Measurements from ENCODE around the gene TTC33. TPM values are rescaled to one million over a fixed set of nuclear protein-coding genes. Genes with fewer than 3 reads are reported as not detected.

The TTC33 gene
- total and polyA plus RNA-seq, 2 of the 13 experiments (the other 11 are each of a cell fraction or from before 2014, with no cell fraction given) = 4.5 to 20.0 TPM

DNA sequence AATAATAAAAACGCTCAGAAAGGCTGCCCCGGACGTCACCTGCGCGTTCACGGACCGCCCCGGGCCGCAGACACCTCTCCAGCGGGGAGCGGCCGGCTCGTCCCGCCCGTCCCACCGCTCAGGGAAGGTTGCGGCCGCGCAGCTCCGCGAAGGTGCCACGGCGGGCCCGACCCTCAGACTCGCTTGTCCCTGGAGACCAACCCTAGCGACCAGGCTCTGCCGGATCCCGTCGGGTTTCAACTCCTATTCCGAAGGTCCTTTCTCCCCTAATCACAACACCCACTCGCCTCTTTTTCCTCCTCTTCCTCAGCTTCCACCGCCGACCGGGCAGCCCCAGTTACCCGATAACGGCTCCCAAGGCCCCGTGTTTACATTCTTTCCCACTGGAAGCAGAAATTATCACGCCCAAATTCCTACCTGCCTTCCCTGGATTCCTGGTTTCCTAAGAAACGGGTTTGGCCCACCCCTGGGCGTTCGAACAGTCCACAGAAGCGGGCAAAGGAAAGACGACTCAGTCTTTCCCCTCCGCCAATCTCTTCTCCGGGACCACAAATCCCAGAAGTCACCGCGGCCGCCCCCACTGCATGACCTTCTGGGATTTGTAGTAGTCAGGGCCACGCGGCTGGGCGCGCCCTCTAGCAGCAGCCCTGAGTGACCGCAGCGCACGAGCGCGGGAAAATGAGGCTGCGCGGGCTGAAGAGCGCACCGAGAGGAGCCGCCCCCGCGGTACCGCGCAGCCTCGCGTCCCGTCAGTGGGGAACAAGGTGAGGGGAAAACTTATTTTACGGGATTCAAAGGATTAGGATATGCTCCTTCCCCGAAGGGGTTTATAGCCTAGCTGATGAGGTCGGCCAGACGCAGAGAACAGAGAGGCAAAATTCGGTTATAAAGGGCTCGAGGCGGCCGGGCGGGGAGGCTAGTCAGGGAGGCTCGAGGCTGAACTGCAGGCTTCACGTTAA is at the start of gene TTC33 (continued):
- TF ChIP-seq HOMEZ (CRISPR knock-in tag; IDR thresholded peaks at IDR 0.05; ENCODE audit: low read depth) = peak; percentile 44; the same call in 1 of the 2 replicates
- TF ChIP-seq SETDB1 (CRISPR knock-in tag; IDR thresholded peaks at IDR 0.05; ENCODE audit: borderline replicate concordance) = no peak
- TF ChIP-seq RARA (CRISPR knock-in tag; IDR thresholded peaks at IDR 0.05) = no peak; the same call in 1 of the 2 replicates
- peak; percentile 39; the same call in 1 of the 2 replicates for TF ChIP-seq RXRB (CRISPR knock-in tag; IDR thresholded peaks at IDR 0.05; ENCODE audit: borderline replicate concordance)
- TF ChIP-seq ZNF264 (CRISPR knock-in tag; IDR thresholded peaks at IDR 0.05) = no peak
- no peak for TF ChIP-seq ZFP37 (CRISPR knock-in tag; IDR thresholded peaks at IDR 0.05; ENCODE audit: borderline replicate concordance)
- TF ChIP-seq ZBTB4 (CRISPR knock-in tag; IDR thresholded peaks at IDR 0.05; ENCODE audit: borderline replicate concordance) = no peak; the same call in 1 of the 2 replicates
- TF ChIP-seq MAF1 (CRISPR knock-in tag; IDR thresholded peaks at IDR 0.05; ENCODE audit: borderline replicate concordance) = no peak
- no peak; the same call in 1 of the 2 replicates for TF ChIP-seq ZNF83 (CRISPR knock-in tag; IDR thresholded peaks at IDR 0.05; ENCODE audit: borderline replicate concordance)
- TF ChIP-seq ZNF235 (CRISPR knock-in tag; IDR thresholded peaks at IDR 0.05; ENCODE audit: borderline replicate concordance) = no peak
- TF ChIP-seq, protein P1, sequence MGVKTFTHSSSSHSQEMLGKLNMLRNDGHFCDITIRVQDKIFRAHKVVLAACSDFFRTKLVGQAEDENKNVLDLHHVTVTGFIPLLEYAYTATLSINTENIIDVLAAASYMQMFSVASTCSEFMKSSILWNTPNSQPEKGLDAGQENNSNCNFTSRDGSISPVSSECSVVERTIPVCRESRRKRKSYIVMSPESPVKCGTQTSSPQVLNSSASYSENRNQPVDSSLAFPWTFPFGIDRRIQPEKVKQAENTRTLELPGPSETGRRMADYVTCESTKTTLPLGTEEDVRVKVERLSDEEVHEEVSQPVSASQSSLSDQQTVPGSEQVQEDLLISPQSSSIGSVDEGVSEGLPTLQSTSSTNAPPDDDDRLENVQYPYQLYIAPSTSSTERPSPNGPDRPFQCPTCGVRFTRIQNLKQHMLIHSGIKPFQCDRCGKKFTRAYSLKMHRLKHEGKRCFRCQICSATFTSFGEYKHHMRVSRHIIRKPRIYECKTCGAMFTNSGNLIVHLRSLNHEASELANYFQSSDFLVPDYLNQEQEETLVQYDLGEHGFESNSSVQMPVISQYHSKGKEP (CRISPR knock-in tag; IDR thresholded peaks at IDR 0.05) = no peak; the same call in 1 of the 2 replicates
- no peak for TF ChIP-seq CENPX (CRISPR knock-in tag; IDR thresholded peaks at IDR 0.05)
- peak; percentile 53; the same call in 1 of the 2 replicates for TF ChIP-seq KLF9 (CRISPR knock-in tag; IDR thresholded peaks at IDR 0.05; ENCODE audit: low read depth)
- peak; percentile 31; the same call in 1 of the 2 replicates for TF ChIP-seq TBX2 (CRISPR knock-in tag; IDR thresholded peaks at IDR 0.05; ENCODE audit: borderline replicate concordance)
- peak; percentile 45 for TF ChIP-seq FOXA3 (CRISPR knock-in tag; IDR thresholded peaks at IDR 0.05)
- TF ChIP-seq ZNF33B (CRISPR knock-in tag; IDR thresholded peaks at IDR 0.05) = peak; percentile 50; the same call in 1 of the 2 replicates
- peak; percentile 72; the same call in 1 of the 2 replicates for TF ChIP-seq ZNF589 (CRISPR knock-in tag; conservative IDR thresholded peaks at IDR 0.05)
- peak; percentile 60; the same call in 1 of the 2 replicates for TF ChIP-seq DNMT1 (CRISPR knock-in tag; IDR thresholded peaks at IDR 0.05)
- 0 out of 2 replicates have a peak, but pooled peaks have one; percentile 49 for TF ChIP-seq ZNF790 (CRISPR knock-in tag; IDR thresholded peaks at IDR 0.05; ENCODE audit: borderline replicate concordance)
- TF ChIP-seq GATAD2A (CRISPR knock-in tag; IDR thresholded peaks at IDR 0.05) = peak; percentile 75
- no peak; the same call in 1 of the 2 replicates for TF ChIP-seq ZNF263 (CRISPR knock-in tag; IDR thresholded peaks at IDR 0.05)
- no peak for TF ChIP-seq ZNF431 (CRISPR knock-in tag; IDR thresholded peaks at IDR 0.05; ENCODE audit: borderline replicate concordance, low read depth)
- TF ChIP-seq ZNF33A (CRISPR knock-in tag; IDR thresholded peaks at IDR 0.05; ENCODE audit: borderline replicate concordance) = no peak
